Jurkat, Clone E6-1 (cell line): Measurements from ENCODE around the gene NFYA.

Experiments used
- DNase-seq: peaks from one replicate; pipeline ENCODE4 v3.0.0-alpha.2; 2011; ENCODE audit warnings: low read depth, low spot score
- H3K4me3 ChIP-seq: 2 replicates; pipeline ENCODE4 v1.5.1; 2011; ENCODE audit warnings: mild to moderate bottlenecking, low read length, control low read depth, moderate library complexity

NFYA gene

GRCh38 chr6:41066867-41067304 is 5.9 kb upstream of the NFYA start:
- DNase-seq = peak; percentile 77
- H3K4me3 ChIP-seq = no peak overlapping the region

DNA sequence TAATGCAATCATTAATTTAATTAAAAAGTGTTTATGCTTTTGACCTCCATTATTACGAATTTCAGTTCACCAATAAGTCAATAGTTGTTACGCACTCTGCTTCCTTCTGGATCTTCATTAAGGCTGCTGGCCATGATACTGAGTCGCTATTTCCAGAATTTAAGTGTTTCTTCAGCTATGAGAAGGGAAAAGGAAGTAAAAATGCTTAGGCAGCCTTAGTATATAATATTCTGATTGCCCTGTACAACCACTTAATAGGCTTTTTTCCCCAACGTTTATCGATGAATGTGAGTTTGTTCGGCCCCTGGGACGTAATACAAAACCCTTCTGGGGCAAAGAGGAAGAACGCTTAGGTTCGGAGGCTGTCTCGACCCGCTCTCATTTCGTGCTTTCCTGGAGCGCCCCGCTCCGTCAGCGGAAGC is 1.3 kb upstream of the NFYA start:
- no peak for DNase-seq
- H3K4me3 ChIP-seq = peak overlapping the region; percentile 88

- peak; percentile 99 for DNase-seq
- peak within 1 kb of the TSS; percentile 88 for H3K4me3 ChIP-seq
Observed at GRCh38 chr6:41071923-41072835, 595 bp upstream of the NFYA start, which contains the start of gene OARD1. Gene OARD1, minus strand, starts transcription at chr6:41072356. Its CDS starts 722 bp downstream, at chr6:41071634.

DNA sequence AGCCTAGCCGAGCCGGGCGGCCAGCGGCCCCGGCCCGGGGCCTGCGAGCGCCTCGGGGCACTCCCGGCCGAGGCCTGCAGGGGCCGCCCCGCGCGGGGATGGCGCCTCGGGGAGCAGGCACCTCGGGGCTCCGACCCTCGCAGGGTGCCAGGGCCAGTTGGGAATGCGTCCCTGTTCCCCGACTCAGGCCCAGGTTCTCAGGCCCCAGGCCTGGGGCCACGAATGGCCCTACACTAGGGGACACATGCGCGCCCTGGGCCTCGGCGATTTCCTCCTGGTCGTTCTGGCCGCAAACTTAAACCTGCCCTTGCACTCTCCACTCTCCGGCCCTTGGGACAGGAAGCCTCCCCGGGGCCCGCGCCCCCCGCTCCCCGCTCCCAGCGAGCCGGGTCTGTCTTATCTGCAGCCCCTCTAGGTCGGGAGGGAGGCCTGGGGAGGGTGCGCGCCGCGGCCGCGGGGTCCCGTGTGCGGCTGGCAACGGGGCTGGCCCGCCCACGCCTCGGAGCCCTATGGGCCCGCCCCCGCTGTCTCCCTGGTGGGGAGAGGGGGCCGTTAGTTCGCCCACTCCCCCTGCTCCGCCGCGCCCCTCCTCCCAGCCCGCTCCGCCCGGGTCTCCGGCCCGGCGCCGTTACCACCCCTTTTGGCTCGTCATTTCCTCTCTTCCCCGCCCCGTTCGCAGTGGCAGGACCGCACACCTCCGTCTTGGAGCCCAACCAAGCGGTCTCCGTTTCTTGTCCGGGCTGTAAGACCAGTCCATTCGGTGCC is 611 bp downstream of the NFYA start:
- peak overlapping the region; percentile 88 for H3K4me3 ChIP-seq

DNA sequence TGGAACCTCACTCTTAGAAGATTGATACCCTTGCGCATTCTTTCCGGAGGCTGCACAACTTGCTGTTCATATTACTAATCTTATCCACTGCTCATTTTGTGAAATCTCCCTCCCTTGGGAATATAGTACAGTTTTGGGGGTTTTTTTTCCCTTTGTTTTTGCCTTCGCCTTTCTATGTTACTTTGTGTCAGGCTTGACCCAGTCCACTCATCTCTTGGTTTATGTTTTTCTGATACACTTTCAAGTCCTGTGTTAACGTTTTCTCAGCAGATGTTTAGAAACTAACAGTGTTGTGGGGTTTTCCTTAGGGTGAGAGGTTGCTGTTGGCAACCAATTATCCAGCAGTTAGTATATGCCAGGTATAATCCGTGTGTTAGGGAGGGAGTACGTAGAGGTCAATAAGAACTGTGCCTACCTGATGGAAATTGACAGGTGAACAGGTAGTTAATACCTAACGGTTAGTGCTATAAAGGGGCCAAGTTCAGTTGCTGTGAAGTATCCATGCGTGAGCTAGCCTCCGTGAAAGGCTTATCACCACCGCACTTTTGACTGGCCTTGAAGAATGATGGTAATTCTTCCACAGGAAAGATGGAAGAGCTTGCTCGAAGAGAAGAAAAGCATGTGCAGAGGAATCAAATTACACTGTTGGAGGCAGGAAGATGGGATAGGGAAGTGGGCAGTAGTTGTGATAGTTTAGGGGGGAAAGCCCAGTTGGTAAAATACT is 1.4 kb downstream of the NFYA start:
- H3K4me3 ChIP-seq = peak overlapping the region; percentile 88
- DNase-seq = no peak

More for the DNA sequence above, 611 bp downstream of the NFYA start:
- peak; percentile 69 for DNase-seq

DNA sequence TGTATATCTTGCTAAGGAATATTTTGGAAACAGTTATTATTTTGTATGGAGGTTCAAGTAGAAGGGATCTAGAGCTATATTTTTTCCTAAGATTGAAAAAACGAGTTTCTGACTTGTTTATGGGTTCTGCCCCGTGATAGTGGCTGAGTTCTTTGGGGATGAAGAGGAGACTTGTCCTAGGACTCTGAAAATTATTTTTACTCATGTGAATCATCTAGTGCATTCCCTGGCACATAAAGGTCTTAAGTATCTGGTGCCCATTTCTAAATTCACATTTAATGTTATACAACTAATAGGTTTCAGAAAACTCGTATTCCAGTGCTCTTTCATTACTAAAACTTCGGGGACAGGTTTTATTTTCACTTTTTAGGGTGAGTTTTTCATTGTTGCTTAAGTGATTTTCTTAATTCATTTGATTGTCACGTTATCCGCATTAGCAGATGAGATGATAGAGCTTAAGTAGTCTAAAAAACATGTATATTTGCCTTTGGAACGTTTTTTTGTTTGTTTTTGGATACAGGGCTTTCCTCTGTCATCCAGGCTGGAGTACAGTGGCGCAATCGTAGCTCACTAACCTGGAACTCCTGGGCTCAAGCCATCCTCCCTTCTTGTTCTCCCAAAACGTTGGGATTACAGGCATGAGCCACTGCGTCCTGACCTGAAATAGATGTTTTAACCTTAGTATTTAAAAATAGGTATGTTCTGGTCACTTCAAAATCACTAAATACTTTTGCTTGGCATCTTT is 2.1 kb downstream of the NFYA start:
- DNase-seq = no peak
- H3K4me3 ChIP-seq = peak overlapping the region; percentile 88

DNA sequence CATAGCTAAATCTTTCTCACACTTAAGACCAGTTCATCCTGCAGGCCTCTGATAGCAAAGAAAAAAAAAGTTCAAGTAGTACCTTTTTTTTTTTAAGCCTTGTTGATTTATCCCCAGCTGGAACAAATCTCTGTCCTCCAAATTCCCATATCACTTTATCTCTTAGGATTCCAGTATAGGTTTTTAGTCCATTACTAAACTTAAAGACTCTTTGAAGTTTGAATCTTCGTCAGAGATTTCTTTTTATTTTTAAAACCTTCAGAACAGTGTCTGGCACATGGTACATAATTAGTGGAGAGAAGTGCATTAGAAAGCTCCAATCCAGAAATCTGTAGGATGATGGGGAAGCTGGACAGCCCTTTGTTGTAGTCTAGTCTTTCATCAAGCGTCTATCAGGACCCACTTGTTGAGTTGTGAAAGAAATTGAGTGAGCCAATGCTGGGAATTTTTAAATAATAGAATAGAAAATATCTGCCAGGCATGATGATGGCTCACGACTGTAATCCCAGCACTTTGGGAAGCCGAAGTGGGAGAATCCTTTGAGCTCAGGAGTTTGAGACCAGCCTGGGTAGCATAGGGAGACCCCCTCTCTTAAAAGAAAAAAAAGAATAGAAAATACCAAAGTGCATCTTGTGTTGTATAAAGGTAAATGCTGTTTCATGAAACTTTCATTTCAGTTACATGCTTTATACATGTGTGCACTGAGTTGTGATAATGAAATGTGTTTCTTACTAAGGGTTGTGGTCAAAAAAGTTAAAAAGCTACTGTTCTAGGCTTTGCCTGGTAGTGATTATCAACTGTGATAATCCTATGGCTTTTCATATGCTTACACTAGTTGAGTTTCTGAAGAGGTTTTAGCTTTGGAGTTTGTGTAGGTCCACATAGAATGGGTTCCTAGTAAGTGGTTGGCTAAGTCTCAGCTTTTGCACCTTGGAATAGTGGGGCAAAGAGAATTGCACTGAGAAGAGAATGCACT is 3.2 kb downstream of the NFYA start:
- H3K4me3 ChIP-seq = no peak overlapping the region
- no peak for DNase-seq

GRCh38 chr6:41077536-41077935 is 4.8 kb downstream of the NFYA start:
- DNase-seq = no peak
- H3K4me3 ChIP-seq = no peak overlapping the region

DNA sequence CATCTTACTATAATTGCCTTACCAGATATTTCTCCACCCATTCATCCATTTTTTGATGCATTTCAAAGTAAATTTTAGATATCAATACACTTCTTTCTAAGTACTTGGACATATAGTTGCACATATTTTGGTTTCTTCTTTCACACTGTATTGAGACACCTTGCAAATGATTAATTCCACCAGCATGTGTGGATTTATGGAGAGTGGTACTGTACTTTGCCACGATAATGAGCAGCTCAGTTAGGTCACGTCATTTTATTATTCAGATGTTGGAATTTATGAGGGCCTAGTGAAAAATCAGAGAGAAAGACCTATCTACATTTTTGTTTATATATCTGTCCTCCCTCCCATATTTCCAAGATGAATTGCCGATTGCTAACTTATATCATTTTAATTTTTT is 5.3 kb downstream of the NFYA start:
- DNase-seq = no peak
- H3K4me3 ChIP-seq = no peak overlapping the region

- H3K4me3 ChIP-seq = no peak overlapping the region
- no peak for DNase-seq
Observed at GRCh38 chr6:41079080-41079479, 6.3 kb downstream of the NFYA start.

DNA sequence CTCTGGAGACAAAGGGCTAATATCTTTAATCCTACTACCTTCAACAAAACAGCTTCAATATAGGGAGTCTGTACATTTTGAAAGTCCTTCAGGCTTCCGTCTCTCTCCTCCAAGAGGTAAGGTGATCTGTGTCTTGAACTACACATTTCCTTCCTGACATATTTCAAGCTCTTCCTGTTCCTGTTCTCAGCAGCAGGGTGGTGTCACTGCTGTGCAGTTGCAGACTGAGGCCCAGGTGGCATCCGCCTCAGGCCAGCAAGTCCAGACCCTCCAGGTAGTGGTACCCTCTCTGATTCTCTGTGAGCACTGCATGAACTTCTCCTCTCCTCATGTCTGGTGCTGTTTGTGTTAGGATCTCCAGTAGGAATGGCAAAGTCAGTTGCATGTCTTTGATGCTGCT is 7.8 kb downstream of the NFYA start:
- no peak for DNase-seq
- H3K4me3 ChIP-seq = no peak overlapping the region

DNA sequence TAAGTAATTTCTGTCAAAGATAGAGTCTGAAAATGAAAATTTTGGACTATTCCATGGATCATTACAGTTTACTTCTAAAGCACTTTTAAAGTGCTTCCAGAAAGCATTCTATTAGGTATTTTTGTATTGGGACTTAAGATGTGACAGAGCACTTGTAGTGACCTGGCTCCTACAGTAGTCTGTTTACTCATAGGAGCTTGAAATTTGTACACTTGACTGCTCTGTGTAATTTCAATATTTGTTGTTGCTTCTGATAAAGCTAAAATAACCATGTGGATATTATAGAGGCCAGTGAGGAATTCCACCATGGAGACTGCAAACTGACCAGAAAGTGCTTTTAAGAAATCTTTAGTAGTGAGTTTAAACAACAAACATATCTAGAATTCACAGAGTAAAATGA is 10.3 kb downstream of the NFYA start:
- no peak overlapping the region for H3K4me3 ChIP-seq
- DNase-seq = no peak

DNA sequence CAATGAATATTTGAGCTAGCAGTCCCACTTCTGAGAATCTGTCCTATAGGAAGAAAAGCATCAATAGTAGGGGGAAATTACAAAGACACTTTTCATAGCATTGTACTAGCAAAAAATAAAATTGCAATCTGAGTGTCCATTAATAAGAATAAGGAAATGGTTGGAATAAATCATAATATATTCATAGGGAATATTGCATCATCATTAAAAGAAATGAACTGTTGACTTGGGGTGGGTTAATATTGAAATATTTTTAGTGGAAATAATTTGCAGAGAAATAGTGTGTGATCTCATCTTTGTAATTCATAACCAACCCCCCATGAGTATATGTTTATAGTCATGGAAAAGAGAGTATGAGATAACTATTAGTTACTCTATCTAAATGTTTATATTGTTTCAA is 12.4 kb downstream of the NFYA start:
- no peak for DNase-seq

GRCh38 chr6:41088451-41088850 is 15.7 kb downstream of the NFYA start:
- no peak overlapping the region for H3K4me3 ChIP-seq
- no peak for DNase-seq

More for the DNA sequence above, 12.4 kb downstream of the NFYA start:
- H3K4me3 ChIP-seq = no peak overlapping the region

DNA sequence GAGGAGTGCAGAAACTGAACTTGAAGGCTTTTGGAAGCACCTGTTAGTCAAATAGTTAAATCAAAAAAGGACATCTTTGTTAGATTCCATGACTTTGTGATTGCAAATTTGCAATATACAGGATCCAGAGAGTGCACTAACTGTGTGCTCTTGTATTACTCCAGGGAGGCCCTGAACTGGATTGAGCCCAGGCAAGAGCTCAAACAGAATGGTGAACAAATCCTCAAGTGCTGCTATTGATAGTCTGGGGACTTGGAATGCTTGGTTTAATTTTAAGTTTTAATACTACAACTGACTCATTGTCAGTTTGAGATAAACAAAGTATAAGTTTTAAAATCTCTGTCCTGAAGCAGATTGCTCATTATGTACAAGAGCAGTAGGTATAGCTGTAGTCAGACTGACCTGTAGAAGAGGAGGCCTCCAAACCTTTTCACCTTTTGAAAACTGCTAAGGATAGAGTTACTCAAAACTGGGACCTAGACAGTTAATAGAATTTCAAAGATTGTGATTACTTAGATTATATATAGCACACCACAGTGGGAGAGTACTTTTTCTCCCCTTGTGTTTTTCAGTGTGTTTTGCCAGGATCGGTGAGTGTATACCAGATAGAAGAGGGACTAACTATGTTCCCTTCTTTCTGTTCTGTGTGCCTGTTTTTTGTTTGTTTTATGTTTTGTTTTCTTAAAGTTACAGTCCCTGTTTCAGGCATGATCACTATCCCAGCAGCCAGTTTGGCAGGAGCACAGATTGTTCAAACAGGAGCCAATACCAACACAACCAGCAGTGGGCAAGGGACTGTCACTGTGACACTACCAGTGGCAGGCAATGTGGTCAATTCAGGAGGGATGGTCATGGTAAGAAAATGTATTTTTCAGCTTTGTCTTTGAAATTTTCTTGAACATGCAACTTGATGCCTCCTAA is 18.3 kb downstream of the NFYA start:
- DNase-seq = no peak
- no peak overlapping the region for H3K4me3 ChIP-seq

DNA sequence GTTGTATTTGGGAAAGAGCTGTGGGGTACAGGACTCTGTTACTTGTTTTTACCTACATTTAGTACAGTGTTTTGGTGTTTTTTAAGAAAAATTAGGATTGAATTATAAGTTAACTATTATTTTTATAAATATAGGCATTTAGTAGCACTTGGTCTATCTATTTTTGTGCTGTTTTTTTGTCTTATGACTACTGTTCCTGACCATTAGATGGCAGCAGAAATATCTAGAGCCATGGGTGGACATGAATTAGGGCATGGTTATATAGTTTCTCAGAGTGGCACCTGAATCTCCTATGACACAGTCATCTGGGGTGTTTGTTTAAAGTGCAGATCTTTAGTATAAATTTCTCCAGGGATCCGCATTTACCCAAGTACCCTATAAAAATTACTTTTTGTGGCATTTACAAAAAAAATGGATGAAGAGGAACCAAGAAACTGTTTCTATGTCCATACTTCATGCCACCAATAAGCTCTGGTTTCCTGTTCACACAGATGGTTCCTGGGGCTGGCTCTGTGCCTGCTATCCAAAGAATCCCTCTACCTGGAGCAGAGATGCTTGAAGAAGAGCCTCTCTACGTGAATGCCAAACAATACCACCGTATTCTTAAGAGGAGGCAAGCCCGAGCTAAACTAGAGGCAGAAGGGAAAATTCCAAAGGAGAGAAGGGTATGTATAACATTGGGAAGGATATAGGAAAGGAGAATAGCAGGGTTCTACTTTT is 19.8 kb downstream of the NFYA start:
- no peak for DNase-seq
- H3K4me3 ChIP-seq = no peak overlapping the region
